ENCODE measurements around the gene TTLL5.
A peak's percentile ranks its signal among the peaks of the same experiment; 100 is the strongest.

Gene TTLL5

DNA sequence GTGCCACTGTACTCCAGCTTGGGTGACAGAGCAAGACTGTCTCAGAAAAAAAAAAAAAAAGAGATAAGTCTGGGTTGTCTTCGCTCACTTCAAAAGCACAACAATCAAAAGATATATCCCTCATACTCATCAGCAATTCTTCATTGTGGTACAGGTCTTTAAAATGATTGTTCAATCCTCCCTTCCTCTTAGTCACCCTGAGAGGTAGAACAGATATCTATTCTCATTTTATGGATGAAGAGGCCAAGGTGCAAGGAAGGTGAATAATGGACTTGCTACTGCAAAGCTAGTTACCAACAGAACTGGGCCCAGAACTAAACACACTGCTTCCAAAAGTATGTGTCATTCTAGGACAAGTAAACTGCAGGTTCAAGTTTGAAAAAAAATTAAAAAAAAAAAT lies 7.5 kb upstream of the TTLL5 start:
- H3K27me3 ChIP-seq (ENCODE audit: insufficient read depth, poor library complexity, severe bottlenecking) = no peaks in the 10 kb centered on the region
- DNase-seq (ENCODE audit: low read depth in 1 of 2, low spot score in 1 of 2) = no peak
- H3K4me3 ChIP-seq (replicated peaks; ENCODE audit: insufficient read depth, low read length) = no peak overlapping the region
- H3K27ac ChIP-seq (replicated peaks) = no peak overlapping the region
- TF ChIP-seq, protein P1, sequence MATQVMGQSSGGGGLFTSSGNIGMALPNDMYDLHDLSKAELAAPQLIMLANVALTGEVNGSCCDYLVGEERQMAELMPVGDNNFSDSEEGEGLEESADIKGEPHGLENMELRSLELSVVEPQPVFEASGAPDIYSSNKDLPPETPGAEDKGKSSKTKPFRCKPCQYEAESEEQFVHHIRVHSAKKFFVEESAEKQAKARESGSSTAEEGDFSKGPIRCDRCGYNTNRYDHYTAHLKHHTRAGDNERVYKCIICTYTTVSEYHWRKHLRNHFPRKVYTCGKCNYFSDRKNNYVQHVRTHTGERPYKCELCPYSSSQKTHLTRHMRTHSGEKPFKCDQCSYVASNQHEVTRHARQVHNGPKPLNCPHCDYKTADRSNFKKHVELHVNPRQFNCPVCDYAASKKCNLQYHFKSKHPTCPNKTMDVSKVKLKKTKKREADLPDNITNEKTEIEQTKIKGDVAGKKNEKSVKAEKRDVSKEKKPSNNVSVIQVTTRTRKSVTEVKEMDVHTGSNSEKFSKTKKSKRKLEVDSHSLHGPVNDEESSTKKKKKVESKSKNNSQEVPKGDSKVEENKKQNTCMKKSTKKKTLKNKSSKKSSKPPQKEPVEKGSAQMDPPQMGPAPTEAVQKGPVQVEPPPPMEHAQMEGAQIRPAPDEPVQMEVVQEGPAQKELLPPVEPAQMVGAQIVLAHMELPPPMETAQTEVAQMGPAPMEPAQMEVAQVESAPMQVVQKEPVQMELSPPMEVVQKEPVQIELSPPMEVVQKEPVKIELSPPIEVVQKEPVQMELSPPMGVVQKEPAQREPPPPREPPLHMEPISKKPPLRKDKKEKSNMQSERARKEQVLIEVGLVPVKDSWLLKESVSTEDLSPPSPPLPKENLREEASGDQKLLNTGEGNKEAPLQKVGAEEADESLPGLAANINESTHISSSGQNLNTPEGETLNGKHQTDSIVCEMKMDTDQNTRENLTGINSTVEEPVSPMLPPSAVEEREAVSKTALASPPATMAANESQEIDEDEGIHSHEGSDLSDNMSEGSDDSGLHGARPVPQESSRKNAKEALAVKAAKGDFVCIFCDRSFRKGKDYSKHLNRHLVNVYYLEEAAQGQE (IDR thresholded peaks at IDR 0.05; ENCODE audit: insufficient replicate concordance, low read depth) = no peak
- no peak for TF ChIP-seq POLR2AphosphoS5 (IDR thresholded peaks at IDR 0.05; ENCODE audit: low read depth)
- no peak for TF ChIP-seq SPI1 (IDR thresholded peaks at IDR 0.05; ENCODE audit: borderline replicate concordance, low read depth)
- TF ChIP-seq, protein P2, sequence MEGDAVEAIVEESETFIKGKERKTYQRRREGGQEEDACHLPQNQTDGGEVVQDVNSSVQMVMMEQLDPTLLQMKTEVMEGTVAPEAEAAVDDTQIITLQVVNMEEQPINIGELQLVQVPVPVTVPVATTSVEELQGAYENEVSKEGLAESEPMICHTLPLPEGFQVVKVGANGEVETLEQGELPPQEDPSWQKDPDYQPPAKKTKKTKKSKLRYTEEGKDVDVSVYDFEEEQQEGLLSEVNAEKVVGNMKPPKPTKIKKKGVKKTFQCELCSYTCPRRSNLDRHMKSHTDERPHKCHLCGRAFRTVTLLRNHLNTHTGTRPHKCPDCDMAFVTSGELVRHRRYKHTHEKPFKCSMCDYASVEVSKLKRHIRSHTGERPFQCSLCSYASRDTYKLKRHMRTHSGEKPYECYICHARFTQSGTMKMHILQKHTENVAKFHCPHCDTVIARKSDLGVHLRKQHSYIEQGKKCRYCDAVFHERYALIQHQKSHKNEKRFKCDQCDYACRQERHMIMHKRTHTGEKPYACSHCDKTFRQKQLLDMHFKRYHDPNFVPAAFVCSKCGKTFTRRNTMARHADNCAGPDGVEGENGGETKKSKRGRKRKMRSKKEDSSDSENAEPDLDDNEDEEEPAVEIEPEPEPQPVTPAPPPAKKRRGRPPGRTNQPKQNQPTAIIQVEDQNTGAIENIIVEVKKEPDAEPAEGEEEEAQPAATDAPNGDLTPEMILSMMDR (IDR thresholded peaks at IDR 0.05; ENCODE audit: insufficient read depth, low read length) = no peak
- no peak for TF ChIP-seq GABPA (IDR thresholded peaks at IDR 0.05; ENCODE audit: low read depth)

DNA sequence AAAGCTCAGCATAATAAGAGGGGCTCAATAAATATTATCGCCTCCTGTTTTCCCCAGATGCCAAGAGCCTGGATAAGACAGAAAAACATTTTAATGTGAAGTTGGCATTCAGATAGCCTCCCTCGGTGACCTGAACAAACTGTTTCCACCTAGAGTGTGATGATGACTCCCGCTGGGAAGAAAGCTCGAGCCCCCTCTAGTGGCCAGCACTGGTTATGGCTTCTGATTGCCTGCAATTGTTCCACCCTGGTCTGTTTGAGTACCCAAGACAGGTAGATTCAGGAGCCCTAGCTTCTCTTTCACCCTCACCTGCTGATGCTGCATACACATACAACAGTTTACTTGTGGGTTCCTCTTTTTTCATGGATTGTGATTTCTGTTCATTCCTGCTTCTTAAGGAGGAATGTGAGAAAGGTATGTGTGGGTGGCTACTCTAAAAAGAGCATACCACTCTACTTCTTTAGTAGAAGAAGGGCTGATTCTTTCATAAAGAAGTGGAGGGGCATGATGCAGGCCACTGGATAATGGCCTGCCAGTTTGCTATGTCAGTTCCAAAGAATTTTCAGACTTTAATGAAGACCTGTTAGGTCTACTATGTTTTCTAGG lies 6.8 kb upstream of the TTLL5 start:
- TF ChIP-seq, protein P2 (IDR thresholded peaks at IDR 0.05; ENCODE audit: insufficient read depth, low read length) = peak; percentile 75
- TF ChIP-seq, protein P1 (IDR thresholded peaks at IDR 0.05; ENCODE audit: insufficient replicate concordance, low read depth) = no peak
- no peak for TF ChIP-seq GABPA (IDR thresholded peaks at IDR 0.05; ENCODE audit: low read depth)
- DNase-seq (ENCODE audit: low read depth in 1 of 2, low spot score in 1 of 2) = peak in 1 of 2 experiments; percentile 53
- Histone ChIP-seq H3K4me3 (replicated peaks; ENCODE audit: insufficient read depth, low read length) (no peak overlapping the region), H3K27me3 (ENCODE audit: insufficient read depth, poor library complexity, severe bottlenecking) (no peaks in the 10 kb centered on the region), H3K27ac (replicated peaks) (no peak overlapping the region)

DNA sequence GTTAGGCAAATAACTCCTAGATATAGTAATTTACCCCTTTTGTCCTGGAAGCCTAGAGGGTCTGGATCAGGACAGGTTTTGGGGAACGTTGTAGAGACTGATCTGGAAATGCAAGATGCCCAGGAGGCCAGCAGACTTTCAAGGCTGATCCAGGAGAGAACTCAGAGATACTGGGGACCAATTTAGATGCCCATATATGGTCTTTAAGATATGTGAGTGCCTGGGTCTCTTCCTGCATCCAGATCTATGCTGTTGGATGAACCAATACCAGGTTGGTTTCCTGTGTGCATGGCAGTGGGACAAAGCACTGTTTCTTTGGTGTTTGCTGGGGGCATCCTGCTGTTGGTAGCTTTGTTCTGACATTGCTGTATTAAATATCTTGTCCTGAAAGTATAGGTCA lies 5.8 kb upstream of the TTLL5 start:
- Histone ChIP-seq H3K27ac (replicated peaks) (no peak overlapping the region), H3K4me3 (replicated peaks; ENCODE audit: insufficient read depth, low read length) (no peak overlapping the region), H3K27me3 (ENCODE audit: insufficient read depth, poor library complexity, severe bottlenecking) (no peaks in the 10 kb centered on the region)
- TF ChIP-seq, protein P1 (IDR thresholded peaks at IDR 0.05; ENCODE audit: insufficient replicate concordance, low read depth) = no peak
- no peak for DNase-seq (ENCODE audit: low read depth in 1 of 2, low spot score in 1 of 2)

DNA sequence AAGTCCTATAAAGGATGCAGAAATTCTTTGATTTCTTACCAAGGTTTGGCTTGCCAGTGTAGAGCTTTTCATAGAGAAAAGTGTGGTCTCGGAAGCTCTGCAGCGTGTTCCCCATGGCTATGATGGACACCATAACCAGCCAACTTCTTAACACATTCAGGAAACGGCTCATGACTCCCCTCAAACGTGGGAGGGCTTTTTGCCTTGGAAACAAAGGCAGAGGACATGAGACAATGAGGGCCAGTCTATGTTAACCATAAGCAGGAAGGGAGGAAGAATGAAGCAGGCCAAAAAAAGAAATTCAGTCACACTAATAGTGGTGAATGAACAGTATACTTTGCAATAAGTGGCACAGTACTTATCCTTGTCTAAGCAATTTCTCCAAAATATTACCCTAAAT lies 3.7 kb upstream of the TTLL5 start:
- Histone ChIP-seq H3K4me3 (replicated peaks; ENCODE audit: insufficient read depth, low read length) (no peak overlapping the region), H3K27ac (replicated peaks) (no peak overlapping the region), H3K27me3 (ENCODE audit: insufficient read depth, poor library complexity, severe bottlenecking) (no peaks in the 10 kb centered on the region)
- TF ChIP-seq, protein P2 (IDR thresholded peaks at IDR 0.05; ENCODE audit: insufficient read depth, low read length) = no peak
- TF ChIP-seq, protein P1 (IDR thresholded peaks at IDR 0.05; ENCODE audit: insufficient replicate concordance, low read depth) = no peak
- TF ChIP-seq SPI1 (IDR thresholded peaks at IDR 0.05; ENCODE audit: borderline replicate concordance, low read depth) (no peak), GABPA (IDR thresholded peaks at IDR 0.05; ENCODE audit: low read depth) (no peak), POLR2AphosphoS5 (IDR thresholded peaks at IDR 0.05; ENCODE audit: low read depth) (no peak)
- DNase-seq (ENCODE audit: low read depth in 1 of 2, low spot score in 1 of 2) = no peak
